HG03521 (cell line): ENCODE results near the gene LYRM1.

ENCODE experiments used
- ATAC-seq: cut with Tn5 transposase; IDR thresholded peaks from one replicate; pipeline ENCODE4 v1.9.1; 2021; ENCODE audit warnings: mild to moderate bottlenecking, moderate library complexity; ENCODE audit not compliant: unreplicated experiment

Gene LYRM1

GRCh38 chr16:20871941-20872815, 28.4 kb upstream of the LYRM1 start:
- ATAC-seq = no peak

GRCh38 chr16:20873331-20873730, 27.2 kb upstream of the LYRM1 start:
- no peak for ATAC-seq

GRCh38 chr16:20874088-20874581, 26.4 kb upstream of the LYRM1 start:
- ATAC-seq = no peak

- ATAC-seq = no peak
Measured at GRCh38 chr16:20875355-20875650, 25.3 kb upstream of the LYRM1 start.

- no peak for ATAC-seq
Measured at GRCh38 chr16:20878682-20879147, 21.9 kb upstream of the LYRM1 start.

- ATAC-seq = no peak
Measured at GRCh38 chr16:20879175-20880040, 21.2 kb upstream of the LYRM1 start.

GRCh38 chr16:20880867-20881502, 19.6 kb upstream of the LYRM1 start:
- no peak for ATAC-seq

GRCh38 chr16:20881503-20881878, 19.1 kb upstream of the LYRM1 start:
- ATAC-seq = no peak

- no peak for ATAC-seq
Measured at GRCh38 chr16:20883554-20884239, 16.9 kb upstream of the LYRM1 start.

- ATAC-seq = no peak
Measured at GRCh38 chr16:20884240-20884556, 16.4 kb upstream of the LYRM1 start.

GRCh38 chr16:20886320-20886719, 14.3 kb upstream of the LYRM1 start:
- no peak for ATAC-seq

- ATAC-seq = no peak
Measured at GRCh38 chr16:20887207-20887606, 13.4 kb upstream of the LYRM1 start.

- ATAC-seq = no peak
Measured at GRCh38 chr16:20889625-20890275, 10.8 kb upstream of the LYRM1 start.

- no peak for ATAC-seq
Measured at GRCh38 chr16:20894388-20894787, 6.2 kb upstream of the LYRM1 start.

- ATAC-seq = no peak
Measured at GRCh38 chr16:20897253-20897897, 3.2 kb upstream of the LYRM1 start.

- no peak for ATAC-seq
Measured at GRCh38 chr16:20897922-20898321, 2.6 kb upstream of the LYRM1 start.

- no peak for ATAC-seq
Measured at GRCh38 chr16:20899071-20899470, 1.5 kb upstream of the LYRM1 start.

- no peak for ATAC-seq
Measured at GRCh38 chr16:20899477-20900298, 883 bp upstream of the LYRM1 start.

- peak; percentile 0 for ATAC-seq
Measured at GRCh38 chr16:20901068-20901435, 481 bp downstream of the LYRM1 start.
